B cell (primary cell): ENCODE results near the gene NDST3. TPM values are rescaled to one million over a fixed set of nuclear protein-coding genes. Genes with fewer than 3 reads are reported as not detected.

Experiments used
- ATAC-seq: fragments of 200-7000 bp; cut with Tn5 transposase; one replicate; pipeline ENCODE4 v1.10.0; 2021; ENCODE audit warnings: low read depth, mild to moderate bottlenecking, moderate number of reproducible peaks, moderate library complexity
- CTCF ChIA-PET: fragments of 350-600 bp; sonication (Branson Sonifier 250); formaldehyde crosslinking; loops from one replicate; lab custom pipeline; 2021; ENCODE audit warnings: antibody characterized with exemption, inconsistent platforms; lab: Charles Lee
- POLR2A ChIA-PET: fragments of 350-600 bp; sonication (Branson Sonifier 250); formaldehyde crosslinking; loops from one replicate; lab custom pipeline; 2021; ENCODE audit warnings: antibody characterized with exemption; lab: Charles Lee
- DNase-seq: peaks from one replicate; pipeline ENCODE4 v3.0.0; 2013
- H2AFZ ChIP-seq: 2 replicates; pipeline ENCODE4 v1.6.1; 2012; ENCODE audit warnings: mild to moderate bottlenecking, low read depth, low read length; ENCODE audit not compliant: insufficient read depth, poor library complexity, severe bottlenecking
- H3K27ac ChIP-seq, 2 donors: 1 replicate in 1 of 2; 2 replicates in 1 of 2; pipeline ENCODE4 v1.5.1; 2012 to 2013; ENCODE audit warnings: low read length in 2 of 2, mild to moderate bottlenecking in 2 of 2, moderate library complexity in 1 of 2
- H3K27me3 ChIP-seq, 4 experiments: fragments of 200-600 bp in 1 of 4; sonication (generic) in 1 of 4; replicated peaks in 1 of 4; 1 replicate in 2 of 4; 2 replicates in 2 of 4; pipeline versions ENCODE4 v1.6.1 to v1.7.0; 2013 to 2016; ENCODE audit warnings: low read length in 3 of 4, mild to moderate bottlenecking in 2 of 4, mixed read lengths in 1 of 4, moderate library complexity in 1 of 4; ENCODE audit not compliant: insufficient read depth in 4 of 4, control insufficient read depth in 3 of 4; ENCODE audit errors: control extremely low read depth in 1 of 4
- H3K36me3 ChIP-seq, 2 experiments: replicated peaks in 1 of 2; 1 replicate in 1 of 2; 2 replicates in 1 of 2; pipeline versions ENCODE4 v1.6.1 to v1.7.1; 2013; ENCODE audit warnings: low read length in 1 of 2; ENCODE audit not compliant: insufficient read depth in 2 of 2, control insufficient read depth in 1 of 2; ENCODE audit errors: control extremely low read depth in 1 of 2, extremely low read depth in 1 of 2
- H3K4me1 ChIP-seq, 2 donors: fragments of 200-600 bp in 1 of 2; sonication (generic) in 1 of 2; 1 replicate in 1 of 2; 2 replicates in 1 of 2; pipeline versions ENCODE4 v1.5.1 to v1.6.1; 2013 to 2017; ENCODE audit warnings: low read length in 2 of 2; ENCODE audit not compliant: control insufficient read depth in 2 of 2, insufficient read depth in 2 of 2
- H3K4me2 ChIP-seq: replicated peaks from 2 replicates; pipeline ENCODE3; 2012; ENCODE audit warnings: mild to moderate bottlenecking, low read depth, low read length; ENCODE audit not compliant: poor library complexity, severe bottlenecking
- H3K4me3 ChIP-seq, 5 experiments: fragments of 200-600 bp in 1 of 5; sonication (generic) in 1 of 5; 1 replicate in 3 of 5; 2 replicates in 2 of 5; pipeline versions ENCODE4 v1.5.1 to v1.7.0; 2011 to 2016; ENCODE audit warnings: low read length in 4 of 5, mild to moderate bottlenecking in 4 of 5, low read depth in 2 of 5, control low read depth in 1 of 5, moderate library complexity in 1 of 5; ENCODE audit not compliant: insufficient read depth in 1 of 5; ENCODE audit errors: control extremely low read depth in 1 of 5, extremely low read depth in 1 of 5
- H3K79me2 ChIP-seq: fragments of 200-600 bp; sonication (generic); one replicate; pipeline ENCODE4 v1.6.0; 2016; ENCODE audit warnings: low read length; ENCODE audit not compliant: control insufficient read depth, insufficient read depth
- H3K9ac ChIP-seq: fragments of 200-600 bp; sonication (generic); 2 replicates; pipeline ENCODE4 v1.6.1; 2017; ENCODE audit warnings: mild to moderate bottlenecking, low read length, moderate library complexity
- H3K9me3 ChIP-seq, 3 donors: one replicate each; pipeline versions ENCODE4 v1.6.1 to v1.7.1; 2013; ENCODE audit warnings: low read length in 2 of 3; ENCODE audit not compliant: control insufficient read depth in 2 of 3, insufficient read depth in 1 of 3; ENCODE audit errors: control extremely low read depth in 1 of 3
- H4K20me1 ChIP-seq: 2 replicates; pipeline ENCODE4 v1.6.0; 2012; ENCODE audit warnings: mild to moderate bottlenecking, low read length; ENCODE audit not compliant: insufficient read depth, control insufficient read depth, poor library complexity, severe bottlenecking
- H3K27ac Mint-ChIP-seq: one replicate; pipeline ENCODE4 v1.8.0; 2021; ENCODE audit warnings: mixed read lengths
- H3K27me3 Mint-ChIP-seq: one replicate; pipeline ENCODE4 v1.8.0; 2021; ENCODE audit warnings: mixed read lengths
- H3K4me1 Mint-ChIP-seq: one replicate; pipeline ENCODE4 v1.8.0; 2021; ENCODE audit warnings: mixed read lengths
- H3K4me3 Mint-ChIP-seq: one replicate; pipeline ENCODE4 v1.8.0; 2021; ENCODE audit warnings: mixed read lengths
- H3K9me3 Mint-ChIP-seq: one replicate; pipeline ENCODE4 v1.8.0; 2022; ENCODE audit warnings: mixed read lengths; ENCODE audit not compliant: insufficient read depth
- CTCF ChIP-seq: fragments of 200-600 bp; IDR thresholded peaks from one replicate; pipeline ENCODE4 v1.8.0; 2022; ENCODE audit warnings: antibody characterized with exemption, mild to moderate bottlenecking
- EZH2 ChIP-seq: IDR thresholded peaks from 2 replicates; pipeline ENCODE4 v1.6.1; 2012; ENCODE audit warnings: borderline replicate concordance, low read depth, mild to moderate bottlenecking, moderate library complexity, low read length; ENCODE audit not compliant: insufficient read depth, poor library complexity, severe bottlenecking
- WGBS: methylation state at CpG from one replicate; pipeline ENCODE4 v1.1.5; 2013; ENCODE audit warnings: missing lambda C conversion rate; ENCODE audit not compliant: insufficient coverage; 5-methylcytosine and 5-hydroxymethylcytosine counted together
- intact Hi-C: fragments of 100-400 bp; cut with micrococcal nuclease; formaldehyde crosslinking; loops from one replicate; pipeline ENCODE4 v1.10.0; 2022
- polyA plus RNA-seq: library from polyadenylated mRNA; depleted of rRNA; stranded (reverse); fragments of >200 nt; gene quantifications from 2 replicates; pipeline ENCODE4 v1.2.3, GENCODE V29; 2012
- total RNA-seq, 2 donors: library from RNA; stranded (reverse); fragments of 120-200 nt in 1 of 2; gene quantifications; 1 replicate in 1 of 2; 2 replicates in 1 of 2; pipeline versions ENCODE4 v1.2.3 to v1.2.4, GENCODE V29; 2013 to 2022

The NDST3 gene
- total and polyA plus RNA-seq, 2 donors (not counting 1 experiment from before 2014, with no cell fraction given) = not detected

DNA sequence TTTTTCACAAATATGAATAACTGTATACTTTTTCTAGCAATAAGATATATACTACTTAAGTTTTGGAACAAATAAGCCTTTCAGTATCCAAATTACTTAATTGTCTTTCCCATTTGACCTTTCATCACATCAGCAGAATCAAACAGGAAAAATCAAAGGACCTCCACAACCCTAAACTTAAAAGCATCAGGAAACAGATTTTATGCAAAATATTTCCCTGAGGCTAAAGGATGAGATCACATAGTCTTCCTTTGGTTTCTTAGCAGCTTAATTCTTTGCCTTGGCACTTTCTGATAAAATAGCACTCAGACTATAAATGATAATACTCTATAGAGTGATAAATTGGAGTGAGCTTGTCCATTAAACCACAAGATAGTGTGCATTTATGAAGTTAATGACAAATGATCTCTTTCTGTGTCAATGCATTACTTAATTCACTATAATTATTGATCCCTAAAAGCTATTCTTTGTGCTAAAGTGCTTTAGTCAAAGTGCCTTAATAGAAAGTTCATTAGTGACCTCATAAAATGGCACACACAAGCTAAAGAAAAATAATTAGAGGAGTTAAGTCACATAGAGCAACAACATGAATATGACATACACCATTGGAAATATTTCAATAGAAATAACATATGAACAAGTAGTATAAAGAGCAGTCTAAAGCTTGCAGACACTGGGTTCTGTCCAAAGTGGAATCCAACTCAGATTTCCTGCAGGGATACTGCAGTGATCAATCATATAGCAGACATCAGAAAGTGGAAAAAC, 15.7 kb upstream of the NDST3 start:
- intact Hi-C loops = no loop called here
- H3K27me3 ChIP-seq = no peaks in the 10 kb centered on the region
- H3K27ac ChIP-seq = no peak overlapping the region
- no peak overlapping the region for H3K4me2 ChIP-seq
- H3K4me3 ChIP-seq = no peak overlapping the region
- no peaks in the 10 kb centered on the region for H3K4me1 ChIP-seq
- ChIA-PET POLR2A (no interaction called here), CTCF (no interaction called here)
- no peak for DNase-seq
- H4K20me1 ChIP-seq = no peaks in the 10 kb centered on the region
- no peaks in the 10 kb centered on the region for H3K4me1 Mint-ChIP-seq
- no peak for TF ChIP-seq CTCF
- no peak for TF ChIP-seq EZH2
- no peak overlapping the region for H3K27ac Mint-ChIP-seq
- no peak overlapping the region for H3K9ac ChIP-seq
- H3K9me3 Mint-ChIP-seq = no peaks in the 10 kb centered on the region
- H2AFZ ChIP-seq = no peak overlapping the region
- H3K4me3 Mint-ChIP-seq = no peak overlapping the region
- H3K27me3 Mint-ChIP-seq = no peaks in the 10 kb centered on the region
- H3K9me3 ChIP-seq = no peaks in the 10 kb centered on the region
- no peak for ATAC-seq
- no peaks in the 10 kb centered on the region for H3K79me2 ChIP-seq
- H3K36me3 ChIP-seq = no peaks in the 10 kb centered on the region

GRCh38 chr4:118026806-118027205, 7.5 kb upstream of the NDST3 start:
- no CpG with 5 or more reads among the region's 1 CpG for WGBS

More at GRCh38 chr4:118026806-118027205, 7.5 kb upstream of the NDST3 start:
- TF ChIP-seq CTCF (no peak), EZH2 (no peak)
- no peak for DNase-seq
- Histone ChIP-seq H3K27ac (no peak overlapping the region), H3K4me1 (no peaks in the 10 kb centered on the region), H3K36me3 (no peaks in the 10 kb centered on the region), H3K27me3 (peaks cover 0 to 3% (median under 1%) of the 10 kb centered on the region in 4 experiments), H3K9ac (no peak overlapping the region), H3K4me3 (no peak overlapping the region), H2AFZ (no peak overlapping the region), H3K9me3 (no peaks in the 10 kb centered on the region), H3K4me2 (no peak overlapping the region), H3K79me2 (no peaks in the 10 kb centered on the region), H4K20me1 (no peaks in the 10 kb centered on the region)
- H3K27ac Mint-ChIP-seq = no peak overlapping the region
- ATAC-seq = no peak
- no peaks in the 10 kb centered on the region for H3K9me3 Mint-ChIP-seq
- H3K4me1 Mint-ChIP-seq = no peaks in the 10 kb centered on the region
- H3K4me3 Mint-ChIP-seq = no peak overlapping the region
- CTCF ChIA-PET = no interaction called here
- peaks cover 7% of the 10 kb centered on the region for H3K27me3 Mint-ChIP-seq
- intact Hi-C loops = no loop called here
- POLR2A ChIA-PET = no interaction called here
